ENCODE data around the gene FGD1.

FGD1 gene

DNA sequence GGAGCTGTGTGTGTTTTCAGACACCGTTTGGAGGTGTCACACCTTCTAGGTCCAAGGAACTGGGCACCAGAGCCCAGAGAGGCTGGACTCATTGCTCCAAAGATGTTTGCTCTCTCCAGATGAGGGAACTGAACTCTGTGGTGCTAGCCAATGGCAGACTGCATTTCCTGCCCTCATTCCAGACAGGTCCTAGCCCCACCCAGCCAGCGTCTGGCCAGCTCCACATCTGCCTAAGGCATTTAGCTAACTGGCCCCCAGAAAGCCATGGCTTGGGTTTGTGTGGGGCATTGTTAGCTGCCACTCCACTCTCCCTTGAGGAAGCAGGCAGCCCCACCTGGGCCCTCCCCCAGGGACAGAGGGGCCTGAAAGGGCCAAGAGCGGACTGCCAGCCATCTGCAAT lies 11.4 kb downstream of the FGD1 start:
- TF ChIP-seq CTCF (conservative IDR thresholded peaks at IDR 0.05; ENCODE audit: low read depth, low read length) = no peak
- no peak overlapping the region for H3K4me3 ChIP-seq (ENCODE audit: low read length)
- DNase-seq (ENCODE audit: low read depth) = no peak

DNA sequence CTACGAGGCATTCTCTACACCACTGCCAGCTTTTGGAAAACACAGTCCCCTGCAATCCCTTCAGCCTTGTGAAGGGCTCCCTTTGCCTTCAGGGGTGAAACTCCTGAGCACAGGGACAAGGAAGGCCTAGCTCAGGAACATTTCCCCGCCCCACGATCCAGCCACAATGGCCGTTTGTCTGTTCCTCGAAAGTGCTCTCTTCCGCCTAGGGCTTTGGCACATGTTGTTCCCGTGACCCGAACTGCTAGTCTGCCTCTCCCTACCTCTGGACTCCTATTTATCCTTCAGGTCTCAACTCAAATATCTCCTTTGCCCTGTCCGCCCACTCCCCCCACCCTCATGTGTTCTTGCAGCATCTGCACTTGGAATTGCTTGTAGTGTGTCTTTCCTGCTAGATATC lies 12.1 kb downstream of the FGD1 start:
- no peak for DNase-seq (ENCODE audit: low read depth)
- no peak for TF ChIP-seq CTCF (conservative IDR thresholded peaks at IDR 0.05; ENCODE audit: low read depth, low read length)
- no peak overlapping the region for H3K4me3 ChIP-seq (ENCODE audit: low read length)

DNA sequence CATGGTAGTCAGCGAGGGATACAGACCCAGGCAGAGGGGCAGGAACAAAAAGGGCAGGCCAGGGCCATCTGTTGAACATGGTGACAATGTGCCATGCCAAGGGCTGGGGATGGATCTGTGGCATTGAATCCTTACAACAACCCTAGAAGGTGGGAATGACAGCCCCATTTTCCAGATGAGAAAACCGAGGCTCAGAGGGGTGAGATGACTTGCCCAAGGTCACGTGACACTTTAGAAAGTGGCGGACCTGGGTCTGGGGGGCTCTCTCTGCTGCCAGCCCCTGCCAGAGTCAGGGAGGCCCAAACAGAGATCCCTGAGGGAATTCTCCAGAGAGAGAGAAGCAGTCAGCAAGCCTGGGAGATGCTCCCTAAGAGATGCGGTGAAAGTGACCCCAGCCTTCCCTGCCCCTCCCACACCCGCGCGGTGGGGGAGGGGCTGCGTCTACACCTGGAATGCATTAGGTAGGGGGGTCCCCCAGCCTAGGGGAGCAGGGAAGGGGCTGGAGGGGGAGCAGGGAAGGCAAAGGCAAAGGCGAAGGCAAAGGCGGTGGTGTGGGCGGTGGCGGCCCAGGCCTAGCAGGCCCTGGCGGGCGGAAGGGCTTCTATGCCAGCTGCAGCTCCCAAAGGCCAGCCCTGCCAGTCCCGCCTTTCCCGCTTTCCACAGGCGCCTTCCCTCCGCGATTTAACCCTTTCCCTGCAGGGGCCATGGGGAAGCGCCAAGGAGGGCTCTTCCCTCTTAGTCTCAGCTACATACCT lies 13.0 kb downstream of the FGD1 start:
- no peak overlapping the region for H3K4me3 ChIP-seq (ENCODE audit: low read length)
- no peak for DNase-seq (ENCODE audit: low read depth)

DNA sequence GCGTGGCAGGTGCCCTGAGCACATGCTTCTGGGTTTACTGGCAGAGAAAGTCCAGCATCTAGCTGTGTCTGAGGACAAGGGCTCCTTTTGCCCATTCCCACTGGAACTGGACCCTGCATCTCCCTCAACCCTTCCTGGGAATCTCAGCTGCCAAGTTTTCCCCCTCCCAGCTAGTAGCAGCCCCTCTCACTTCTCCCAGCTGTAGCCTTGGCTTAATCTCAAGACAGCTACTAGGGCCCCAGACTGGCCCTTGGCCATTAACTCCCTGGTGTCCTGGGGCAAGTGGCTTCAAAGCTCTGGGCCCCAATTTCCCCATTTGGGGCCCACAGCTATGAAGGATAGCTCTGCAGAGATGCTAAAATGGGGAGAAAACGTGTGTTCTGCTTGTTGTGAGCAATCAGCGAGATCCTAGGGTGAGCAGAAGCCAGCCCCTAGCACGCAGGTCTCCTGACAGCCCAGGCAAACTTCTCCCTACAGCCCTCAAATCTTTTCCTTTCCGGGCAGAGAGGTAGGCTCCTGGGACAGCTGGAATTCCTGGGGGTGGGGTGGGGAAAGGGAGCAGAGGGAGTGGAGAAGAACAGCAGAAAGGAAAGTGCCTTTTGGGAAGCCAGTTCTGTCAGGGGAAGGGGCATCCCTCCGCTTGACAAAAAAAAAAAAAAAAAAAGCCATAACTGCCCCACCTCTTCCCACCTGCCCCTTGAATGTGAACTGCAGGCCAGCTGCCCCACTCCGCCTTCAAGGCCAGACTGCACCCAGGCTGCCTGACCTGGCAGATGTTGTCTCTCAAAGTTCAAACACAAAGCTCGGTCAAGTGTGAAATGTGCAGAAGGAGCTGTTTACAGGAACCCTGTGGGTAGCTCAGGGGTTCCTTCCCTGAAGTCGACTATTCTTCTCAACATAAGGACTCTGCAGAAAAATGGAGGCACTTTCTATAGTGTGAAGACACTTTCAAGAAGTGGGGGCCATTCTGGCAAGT lies 16.6 kb downstream of the FGD1 start:
- no peak for DNase-seq (ENCODE audit: low read depth)
- TF ChIP-seq CTCF (conservative IDR thresholded peaks at IDR 0.05; ENCODE audit: low read depth, low read length) = no peak
- H3K4me3 ChIP-seq (ENCODE audit: low read length) = no peak overlapping the region

More for the DNA sequence above, 13.0 kb downstream of the FGD1 start:
- TF ChIP-seq CTCF (conservative IDR thresholded peaks at IDR 0.05; ENCODE audit: low read depth, low read length) = no peak

DNA sequence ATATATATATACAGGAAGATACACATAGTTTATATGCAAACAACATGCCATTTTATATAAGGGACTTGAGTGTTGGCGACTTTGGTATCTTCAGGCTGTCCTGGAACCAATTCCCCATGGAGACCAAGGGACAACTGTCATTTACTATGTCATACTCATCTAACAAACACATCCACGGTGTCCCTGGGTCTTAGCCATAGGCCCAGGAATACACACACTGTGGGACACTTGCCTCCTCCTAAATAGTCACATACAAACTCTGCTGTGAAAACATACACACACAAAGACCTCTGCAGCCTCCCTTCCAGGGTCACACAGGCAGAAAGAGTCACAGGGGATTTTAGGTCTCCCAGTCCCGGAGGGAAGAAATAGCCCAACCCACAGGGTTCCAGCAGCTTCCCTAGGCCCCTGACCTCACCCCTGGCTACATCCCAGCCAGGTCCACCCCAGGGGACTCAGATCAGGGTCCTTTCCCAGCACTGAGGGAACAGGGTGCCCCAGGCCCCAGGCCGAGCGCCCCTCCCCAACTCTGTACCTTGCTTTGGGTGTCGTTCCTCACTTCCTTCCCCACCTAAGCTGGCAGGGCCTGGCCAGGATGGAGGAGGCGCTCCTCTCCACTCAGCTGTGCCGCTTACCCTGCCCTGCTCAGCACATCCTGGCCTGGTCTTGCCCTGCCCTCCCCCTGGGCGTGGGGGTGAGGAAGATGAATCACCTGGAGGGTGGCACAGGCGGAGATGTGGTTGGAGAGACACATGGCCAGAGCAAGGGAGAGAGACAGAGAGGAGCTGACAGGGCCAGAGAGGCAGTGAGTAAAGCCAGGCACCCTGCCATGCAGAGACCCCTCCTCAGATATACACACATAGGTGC lies 21.8 kb downstream of the FGD1 start:
- no peak for TF ChIP-seq CTCF (conservative IDR thresholded peaks at IDR 0.05; ENCODE audit: low read depth, low read length)
- no peak overlapping the region for H3K4me3 ChIP-seq (ENCODE audit: low read length)
- DNase-seq (ENCODE audit: low read depth) = no peak

DNA sequence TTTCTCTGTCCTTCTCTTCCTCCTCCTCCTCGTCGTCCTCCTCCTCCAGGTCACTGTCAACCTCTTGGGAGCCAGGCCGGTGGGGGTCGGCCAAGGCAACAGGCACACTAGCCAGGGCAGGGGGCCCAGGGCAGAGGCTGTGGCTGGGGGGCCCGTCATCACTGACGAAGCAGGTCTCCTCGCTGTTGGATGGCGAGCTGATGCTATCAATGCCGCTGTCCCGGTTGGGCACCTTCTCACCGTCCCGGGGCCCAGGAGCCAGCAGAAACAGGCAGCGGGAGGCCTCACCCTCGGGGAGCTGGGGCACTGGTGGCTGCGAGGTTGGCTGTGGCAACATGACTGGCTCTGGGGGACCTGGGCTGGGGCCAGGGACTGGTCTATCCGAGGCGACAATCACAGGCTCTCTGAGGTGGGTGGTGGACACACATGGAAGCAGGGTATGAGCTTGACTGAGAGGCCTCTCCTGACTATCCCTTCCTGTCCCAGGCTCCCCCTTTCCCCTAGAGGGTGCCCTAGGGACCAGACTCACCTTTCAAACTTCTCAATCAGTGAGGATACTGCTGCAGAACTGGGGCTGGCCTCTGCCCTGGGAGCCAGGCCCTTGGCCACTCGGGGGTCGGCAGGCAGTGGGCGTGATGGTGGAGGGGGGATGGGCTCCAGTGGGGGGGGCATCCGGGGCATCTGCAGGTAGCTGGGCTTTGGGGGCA lies 25.8 kb downstream of the FGD1 start:
- no peak overlapping the region for H3K4me3 ChIP-seq (ENCODE audit: low read length)
- DNase-seq (ENCODE audit: low read depth) = no peak
- no peak for TF ChIP-seq CTCF (conservative IDR thresholded peaks at IDR 0.05; ENCODE audit: low read depth, low read length)

Data from retinal pigment epithelial cell (primary cell).